Brain microvascular endothelial cell (primary cell): ENCODE data around the gene FFAR2.
"Not testable (repeated sequence)": the region's sequence is repeated elsewhere in the genome, so short reads cannot be mapped to it uniquely, and the experiment has no call there.

ENCODE experiments used
- DNase-seq: peaks from one replicate; pipeline ENCODE4 v3.0.0-alpha.2; 2020
- H3K27ac ChIP-seq: fragments of 250-450 bp; sonication (Bioruptor Pico); 2 replicates; pipeline ENCODE4 v1.5.1; 2020; ENCODE audit warnings: mild to moderate bottlenecking, moderate library complexity
- H3K27me3 ChIP-seq: fragments of 250-450 bp; sonication (Bioruptor Pico); replicated peaks from 2 replicates; pipeline ENCODE4 v1.5.1; 2020; ENCODE audit warnings: mild to moderate bottlenecking
- H3K36me3 ChIP-seq: fragments of 250-450 bp; sonication (Bioruptor Pico); replicated peaks from 2 replicates; pipeline ENCODE4 v1.5.1; 2020; ENCODE audit warnings: mild to moderate bottlenecking
- H3K4me3 ChIP-seq: 2 replicates; pipeline ENCODE4 v1.5.1; 2011; ENCODE audit warnings: low read depth, mild to moderate bottlenecking, control low read depth, low read length, moderate library complexity
- CTCF ChIP-seq: IDR thresholded peaks from 2 replicates; pipeline ENCODE4 v1.5.1; 2011; ENCODE audit warnings: low read depth, mild to moderate bottlenecking, moderate library complexity, low read length, control low read depth, inconsistent platforms; ENCODE audit errors: missing control alignments
- in situ Hi-C: cut with HindIII; loops from 2 replicates; pipeline ENCODE4 v1.10.0; 2017; ENCODE audit warnings: low sequenced_read_pairs, low pct_ligation_motif_present

The FFAR2 gene

GRCh38 chr19:35447606-35448469 is at the start of gene FFAR2:
FFAR2 (plus strand) TSS chr19:35448257; CDS start chr19:35449715, 1,458 bp downstream.
- no peaks in the 10 kb centered on the region for H3K27me3 ChIP-seq
- no peak within 1 kb of the TSS for H3K4me3 ChIP-seq
- DNase-seq = no peak
- H3K36me3 ChIP-seq = no peaks in the 10 kb centered on the region
- no peak within 1 kb of the TSS for H3K27ac ChIP-seq
- TF ChIP-seq CTCF = no peak
- in situ Hi-C loops = no loop called here

- no peak overlapping the region for H3K27ac ChIP-seq
- no peaks in the 10 kb centered on the region for H3K36me3 ChIP-seq
- TF ChIP-seq CTCF = no peak
- H3K27me3 ChIP-seq = no peaks in the 10 kb centered on the region
- no peak for DNase-seq
- H3K4me3 ChIP-seq = no peak overlapping the region
- in situ Hi-C loops = no loop called here
Measured at GRCh38 chr19:35398570-35398969, 49.5 kb upstream of the FFAR2 start.

- H3K27me3 ChIP-seq = no peaks in the 10 kb centered on the region
- no peak overlapping the region for H3K27ac ChIP-seq
- H3K36me3 ChIP-seq = no peaks in the 10 kb centered on the region
- no peak for TF ChIP-seq CTCF
- in situ Hi-C loops = no loop called here
- no peak overlapping the region for H3K4me3 ChIP-seq
- DNase-seq = no peak
Measured at GRCh38 chr19:35399231-35399630, 48.8 kb upstream of the FFAR2 start.

- no peak for DNase-seq
- in situ Hi-C loops = no loop called here
- H3K36me3 ChIP-seq = no peaks in the 10 kb centered on the region
- TF ChIP-seq CTCF = no peak
- H3K27me3 ChIP-seq = no peaks in the 10 kb centered on the region
- no peak overlapping the region for H3K4me3 ChIP-seq
- no peak overlapping the region for H3K27ac ChIP-seq
Measured at GRCh38 chr19:35399948-35400772, 47.9 kb upstream of the FFAR2 start.

- no peaks in the 10 kb centered on the region for H3K27me3 ChIP-seq
- no peak overlapping the region for H3K27ac ChIP-seq
- H3K4me3 ChIP-seq = no peak overlapping the region
- no peak for TF ChIP-seq CTCF
- no peaks in the 10 kb centered on the region for H3K36me3 ChIP-seq
- in situ Hi-C loops = no loop called here
- DNase-seq = no peak
Measured at GRCh38 chr19:35400773-35401100, 47.3 kb upstream of the FFAR2 start.

GRCh38 chr19:35401416-35401815 is 46.6 kb upstream of the FFAR2 start:
- H3K27ac ChIP-seq, H3K27me3 ChIP-seq, H3K4me3 ChIP-seq, in situ Hi-C loops, H3K36me3 ChIP-seq, DNase-seq: not testable (repeated sequence)
